H9 (cell line): ENCODE results near the gene GRK4. TPM values are rescaled to one million over a fixed set of nuclear protein-coding genes. Genes with fewer than 3 reads are reported as not detected.
A peak's percentile ranks its signal among the peaks of the same experiment; 100 is the strongest.

Source experiments
- DNase-seq: peaks from one replicate; pipeline ENCODE4 v3.0.0-alpha.2; 2017
- H2AFZ ChIP-seq: one replicate; pipeline ENCODE4 v1.6.1; 2013; ENCODE audit warnings: mild to moderate bottlenecking, low read length, control low read depth, moderate library complexity
- H2AK5ac ChIP-seq: 2 replicates; pipeline ENCODE4 v1.6.1; 2013; ENCODE audit warnings: low read length, control low read depth, mixed read lengths; ENCODE audit not compliant: insufficient read length
- H2BK120ac ChIP-seq: one replicate; pipeline ENCODE4 v1.6.1; 2013; ENCODE audit warnings: low read depth, mild to moderate bottlenecking, low read length, control low read depth, inconsistent platforms; ENCODE audit not compliant: poor library complexity, severe bottlenecking
- H2BK12ac ChIP-seq: 2 replicates; pipeline ENCODE4 v1.6.1; 2013; ENCODE audit warnings: low read length, control low read depth, mixed read lengths, low read depth; ENCODE audit not compliant: insufficient read length
- H2BK15ac ChIP-seq: 2 replicates; pipeline ENCODE4 v1.6.1; 2013; ENCODE audit warnings: low read depth, low read length, control low read depth
- H2BK20ac ChIP-seq: one replicate; pipeline ENCODE4 v1.6.1; 2013; ENCODE audit warnings: low read depth, mild to moderate bottlenecking, low read length, control low read depth, inconsistent platforms; ENCODE audit not compliant: poor library complexity, severe bottlenecking
- H2BK5ac ChIP-seq: 2 replicates; pipeline ENCODE4 v1.6.1; 2013; ENCODE audit warnings: low read length, control low read depth, mixed read lengths; ENCODE audit not compliant: insufficient read length
- H3K14ac ChIP-seq: 2 replicates; pipeline ENCODE4 v1.6.1; 2013; ENCODE audit warnings: low read length, control low read depth; ENCODE audit not compliant: insufficient read depth
- H3K18ac ChIP-seq: 2 replicates; pipeline ENCODE4 v1.6.1; 2013; ENCODE audit warnings: low read depth, mild to moderate bottlenecking, mixed read lengths, low read length, control low read depth; ENCODE audit not compliant: insufficient read length
- H3K23ac ChIP-seq: 2 replicates; pipeline ENCODE4 v1.6.1; 2013; ENCODE audit warnings: low read length, control low read depth, mixed read lengths, low read depth; ENCODE audit not compliant: insufficient read length
- H3K23me2 ChIP-seq: 2 replicates; pipeline ENCODE4 v1.6.1; 2013; ENCODE audit warnings: low read depth, mild to moderate bottlenecking, mixed read lengths, low read length, control low read depth; ENCODE audit not compliant: insufficient read length, poor library complexity, severe bottlenecking
- H3K27ac ChIP-seq: 2 replicates; pipeline ENCODE4 v1.5.1; 2013; ENCODE audit warnings: low read length, control low read depth, mixed read lengths, low read depth; ENCODE audit not compliant: insufficient read length
- H3K27me3 ChIP-seq: 2 replicates; pipeline ENCODE4 v1.6.1; 2013; ENCODE audit warnings: low read length, control low read depth, inconsistent platforms; ENCODE audit not compliant: insufficient read depth
- H3K4ac ChIP-seq: 2 replicates; pipeline ENCODE4 v1.6.1; 2013; ENCODE audit warnings: low read depth, mild to moderate bottlenecking, control low read depth, inconsistent platforms, low read length, moderate library complexity
- H3K4me1 ChIP-seq: 2 replicates; pipeline ENCODE4 v1.6.1; 2013; ENCODE audit warnings: low read length, control low read depth, inconsistent platforms; ENCODE audit not compliant: insufficient read depth
- H3K4me2 ChIP-seq: 2 replicates; pipeline ENCODE4 v1.6.1; 2013; ENCODE audit warnings: low read length, control low read depth, mixed read lengths; ENCODE audit not compliant: insufficient read length, insufficient read depth
- H3K56ac ChIP-seq: 2 replicates; pipeline ENCODE4 v1.6.1; 2013; ENCODE audit warnings: low read depth, mild to moderate bottlenecking, mixed read lengths, low read length, control low read depth; ENCODE audit not compliant: insufficient read length
- H3K79me1 ChIP-seq: 2 replicates; pipeline ENCODE4 v1.6.1; 2013; ENCODE audit warnings: low read depth, mild to moderate bottlenecking, moderate library complexity, low read length, control low read depth, inconsistent platforms; ENCODE audit not compliant: insufficient read depth, poor library complexity, severe bottlenecking
- H3K79me2 ChIP-seq: 2 replicates; pipeline ENCODE4 v1.6.1; 2013; ENCODE audit warnings: low read length, control low read depth, inconsistent platforms; ENCODE audit not compliant: insufficient read depth
- H3K9ac ChIP-seq: 2 replicates; pipeline ENCODE4 v1.6.1; 2013; ENCODE audit warnings: low read length, control low read depth, mixed read lengths; ENCODE audit not compliant: insufficient read length; ENCODE audit errors: extremely low read depth
- H3K9me3 ChIP-seq: one replicate; pipeline ENCODE4 v1.6.1; 2013; ENCODE audit warnings: low read depth, low read length, inconsistent platforms; ENCODE audit not compliant: control insufficient read depth
- H3T11ph ChIP-seq: one replicate; pipeline ENCODE4 v1.6.1; 2013; ENCODE audit warnings: mild to moderate bottlenecking, low read length, control low read depth, inconsistent platforms
- H4K20me1 ChIP-seq: one replicate; pipeline ENCODE4 v1.6.1; 2013; ENCODE audit not compliant: control insufficient read depth, insufficient read length, insufficient read depth
- H4K5ac ChIP-seq: 2 replicates; pipeline ENCODE4 v1.6.1; 2013; ENCODE audit warnings: low read depth, mild to moderate bottlenecking, mixed read lengths, low read length, control low read depth; ENCODE audit not compliant: insufficient read length
- H4K8ac ChIP-seq: replicated peaks from 2 replicates; pipeline ENCODE4 v1.6.1; 2013; ENCODE audit warnings: low read length, control low read depth, mixed read lengths, low read depth; ENCODE audit not compliant: insufficient read length
- H4K91ac ChIP-seq: 2 replicates; pipeline ENCODE4 v1.6.1; 2013; ENCODE audit warnings: low read depth, mild to moderate bottlenecking, moderate library complexity, mixed read lengths, low read length, control low read depth; ENCODE audit not compliant: insufficient read length
- H3K27ac Mint-ChIP-seq, 3 experiments: 2 replicates in 2 of 3; 3 replicates in 1 of 3; pipeline ENCODE4 v1.8.0; 2020 to 2021; ENCODE audit warnings: mixed read lengths in 3 of 3, mild to moderate bottlenecking in 1 of 3, moderate library complexity in 1 of 3
- H3K27me3 Mint-ChIP-seq: 2 replicates; pipeline ENCODE4 v1.8.0; 2021; ENCODE audit warnings: low read depth, mild to moderate bottlenecking, moderate library complexity, mixed read lengths
- H3K36me3 Mint-ChIP-seq, 3 experiments: 2 replicates in 2 of 3; 3 replicates in 1 of 3; pipeline ENCODE4 v1.8.0; 2020 to 2021; ENCODE audit warnings: low read depth in 3 of 3, mixed read lengths in 3 of 3; ENCODE audit not compliant: insufficient read depth in 1 of 3
- H3K4me1 Mint-ChIP-seq, 2 experiments: 2 replicates each; pipeline ENCODE4 v1.8.0; 2020; ENCODE audit warnings: mixed read lengths in 2 of 2
- H3K4me3 Mint-ChIP-seq, 2 experiments: 2 replicates in 1 of 2; 3 replicates in 1 of 2; pipeline ENCODE4 v1.8.0; 2020 to 2021; ENCODE audit warnings: mild to moderate bottlenecking in 2 of 2, mixed read lengths in 2 of 2, moderate library complexity in 1 of 2
- H3K9me3 Mint-ChIP-seq, 2 experiments: 2 replicates in 1 of 2; 3 replicates in 1 of 2; pipeline ENCODE4 v1.8.0; 2020; ENCODE audit warnings: mild to moderate bottlenecking in 2 of 2, mixed read lengths in 2 of 2, moderate library complexity in 1 of 2
- WGBS: extraction: QIAGEN DNeasy Blood & Tissue Kit; methylation state at CpG from one replicate; pipeline ENCODE4 v1.1.7; 2013; ENCODE audit warnings: missing lambda C conversion rate, low lambda C conversion rate, mixed read lengths; ENCODE audit not compliant: insufficient read length; ENCODE audit errors: extremely low coverage; 5-methylcytosine and 5-hydroxymethylcytosine counted together
- total RNA-seq: library from RNA; stranded (reverse); gene quantifications from 2 replicates; pipeline ENCODE4 v1.2.1, GENCODE V29; 2021
- TF ChIP-seq, protein P1 (sequence below): fragments of 200-600 bp; sonication (generic); conservative IDR thresholded peaks from 3 replicates; pipeline ENCODE4 v1.8.0; 2021; ENCODE audit warnings: antibody characterized with exemption, mild to moderate bottlenecking

The GRK4 gene
- total RNA-seq, 1 experiment from 2014 or later: 4.8 TPM

DNA sequence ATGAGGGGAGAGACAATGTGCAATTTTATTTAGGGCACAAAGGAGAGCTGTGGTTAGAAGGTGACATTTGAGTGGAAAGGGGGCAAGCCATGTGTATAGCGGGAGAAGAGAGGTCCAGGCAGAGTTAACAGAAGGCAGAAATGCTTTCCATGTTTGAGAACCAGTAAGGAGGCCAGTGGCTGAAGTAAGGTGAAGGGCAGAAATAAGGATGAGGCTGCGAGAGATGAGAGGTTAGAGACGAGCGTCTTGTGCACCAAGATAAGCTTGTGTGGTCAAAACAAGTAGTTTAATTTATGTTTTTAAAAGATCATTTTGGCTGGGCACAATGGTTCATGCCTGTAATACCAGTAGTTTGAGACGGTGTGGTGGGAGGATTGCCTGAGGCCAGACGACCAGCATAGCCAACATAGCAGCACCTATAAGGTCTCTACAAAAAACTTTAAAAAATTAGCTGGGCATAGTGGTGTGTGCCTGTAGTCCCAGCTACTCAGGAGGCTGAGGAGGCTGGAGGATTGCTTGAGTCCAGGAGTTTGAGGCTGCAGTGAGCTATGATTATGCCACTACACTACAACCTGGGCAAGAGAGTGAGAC is 119.6 kb downstream of the GRK4 start:
- Histone ChIP-seq H3K9me3 (no peaks in the 10 kb centered on the region), H2AFZ (no peak overlapping the region), H2BK5ac (no peak overlapping the region), H2BK12ac (no peak overlapping the region), H4K8ac (no peak overlapping the region), H3K23me2 (no peaks in the 10 kb centered on the region), H3K79me2 (peaks cover 22% of the 10 kb centered on the region; the same call in 1 of the 2 replicates), H2BK15ac (no peak overlapping the region), H3K4me2 (no peak overlapping the region), H3K23ac (no peak overlapping the region), H3K4me1 (no peaks in the 10 kb centered on the region), H3K27me3 (no peaks in the 10 kb centered on the region), H3K14ac (no peak overlapping the region), H4K20me1 (no peaks in the 10 kb centered on the region), H3K18ac (no peak overlapping the region), H3K79me1 (peaks cover 9% of the 10 kb centered on the region), H4K91ac (no peak overlapping the region), H3K4ac (no peak overlapping the region), H3T11ph (no peak overlapping the region), H3K27ac (no peak overlapping the region), H3K56ac (no peak overlapping the region), H2AK5ac (no peak overlapping the region), H4K5ac (no peak overlapping the region), H3K9ac (no peak overlapping the region), H2BK20ac (no peak overlapping the region), H2BK120ac (no peak overlapping the region)
- peaks cover 1 to 14% (median 13%) of the 10 kb centered on the region in 3 experiments; a peak in 5 of 7 replicates for H3K36me3 Mint-ChIP-seq
- WGBS: no CpG with 5 or more reads among the region's 6 CpGs
- H3K27ac Mint-ChIP-seq: peak overlapping the region in 1 of 3 experiments; percentile 4; a peak in 1 of 7 replicates
- H3K4me3 Mint-ChIP-seq: no peak overlapping the region; a peak in 1 of 5 replicates
- no peaks in the 10 kb centered on the region for H3K4me1 Mint-ChIP-seq
- TF ChIP-seq, protein P1, sequence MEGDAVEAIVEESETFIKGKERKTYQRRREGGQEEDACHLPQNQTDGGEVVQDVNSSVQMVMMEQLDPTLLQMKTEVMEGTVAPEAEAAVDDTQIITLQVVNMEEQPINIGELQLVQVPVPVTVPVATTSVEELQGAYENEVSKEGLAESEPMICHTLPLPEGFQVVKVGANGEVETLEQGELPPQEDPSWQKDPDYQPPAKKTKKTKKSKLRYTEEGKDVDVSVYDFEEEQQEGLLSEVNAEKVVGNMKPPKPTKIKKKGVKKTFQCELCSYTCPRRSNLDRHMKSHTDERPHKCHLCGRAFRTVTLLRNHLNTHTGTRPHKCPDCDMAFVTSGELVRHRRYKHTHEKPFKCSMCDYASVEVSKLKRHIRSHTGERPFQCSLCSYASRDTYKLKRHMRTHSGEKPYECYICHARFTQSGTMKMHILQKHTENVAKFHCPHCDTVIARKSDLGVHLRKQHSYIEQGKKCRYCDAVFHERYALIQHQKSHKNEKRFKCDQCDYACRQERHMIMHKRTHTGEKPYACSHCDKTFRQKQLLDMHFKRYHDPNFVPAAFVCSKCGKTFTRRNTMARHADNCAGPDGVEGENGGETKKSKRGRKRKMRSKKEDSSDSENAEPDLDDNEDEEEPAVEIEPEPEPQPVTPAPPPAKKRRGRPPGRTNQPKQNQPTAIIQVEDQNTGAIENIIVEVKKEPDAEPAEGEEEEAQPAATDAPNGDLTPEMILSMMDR: no peak
- no peaks in the 10 kb centered on the region for H3K27me3 Mint-ChIP-seq
- H3K9me3 Mint-ChIP-seq: no peaks in the 10 kb centered on the region
- DNase-seq: no peak
